Measurements from ENCODE around the gene RSBN1L.

RSBN1L gene

DNA sequence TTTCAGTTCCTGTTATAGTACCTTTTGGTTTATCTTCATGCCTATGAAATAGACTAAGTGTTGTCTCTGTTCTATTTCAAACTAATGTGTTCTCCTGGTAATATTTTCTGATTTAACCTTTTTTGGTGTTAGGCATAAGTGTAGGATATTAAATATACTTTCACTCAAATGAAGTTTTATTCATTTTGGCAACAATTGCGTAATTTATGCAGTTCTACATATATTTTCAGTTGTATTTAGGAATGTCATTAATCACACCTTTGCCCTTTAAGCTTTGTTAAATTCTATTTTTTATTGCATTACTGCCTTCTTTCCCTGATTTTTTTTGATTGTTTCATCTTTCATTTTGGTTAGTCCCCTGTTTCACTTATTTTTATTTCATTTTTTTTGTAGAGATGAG is 47.3 kb downstream of the RSBN1L start:
- Histone ChIP-seq H3K36me3 (ENCODE audit: control insufficient read depth in 2 of 2, insufficient read depth in 2 of 2, low read length in 2 of 2) (no peaks in the 10 kb centered on the region), H3K9me3 (ENCODE audit: control insufficient read depth in 2 of 2, low read length in 2 of 2) (no peaks in the 10 kb centered on the region), H3K4me3 (ENCODE audit: low read length in 2 of 2) (no peak overlapping the region), H3K4me1 (ENCODE audit: control insufficient read depth in 2 of 2, insufficient read depth in 2 of 2, low read length in 2 of 2) (no peaks in the 10 kb centered on the region), H3K27ac (ENCODE audit: low read depth in 2 of 2, low read length in 2 of 2) (no peak overlapping the region), H3K27me3 (ENCODE audit: control insufficient read depth in 2 of 2, insufficient read depth in 2 of 2, low read length in 2 of 2) (no peaks in the 10 kb centered on the region), H3K9ac (ENCODE audit: low read depth in 1 of 2, low read length in 2 of 2) (no peak overlapping the region)

DNA sequence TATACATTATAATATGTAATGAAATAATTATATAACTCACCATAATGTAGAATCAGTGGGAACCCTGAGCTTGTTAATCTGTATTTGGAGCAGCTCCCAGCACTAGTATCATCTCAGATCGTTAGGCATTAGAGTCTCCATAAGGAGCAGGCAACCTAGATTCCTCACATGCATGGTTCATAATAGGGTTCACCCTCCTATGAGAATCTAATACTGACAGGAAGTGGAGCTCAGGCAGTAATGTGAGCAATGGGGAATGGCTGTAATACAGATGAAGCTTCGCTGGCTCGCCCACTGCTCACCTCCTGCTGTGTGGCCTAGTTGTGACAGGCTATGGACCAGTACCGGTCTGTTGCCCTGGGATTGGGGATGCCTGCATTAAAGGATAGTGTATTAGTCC is 49.5 kb downstream of the RSBN1L start:
- peaks cover 0 to 3% of the 10 kb centered on the region in 2 donors for H3K36me3 ChIP-seq (ENCODE audit: control insufficient read depth in 2 of 2, insufficient read depth in 2 of 2, low read length in 2 of 2)

DNA sequence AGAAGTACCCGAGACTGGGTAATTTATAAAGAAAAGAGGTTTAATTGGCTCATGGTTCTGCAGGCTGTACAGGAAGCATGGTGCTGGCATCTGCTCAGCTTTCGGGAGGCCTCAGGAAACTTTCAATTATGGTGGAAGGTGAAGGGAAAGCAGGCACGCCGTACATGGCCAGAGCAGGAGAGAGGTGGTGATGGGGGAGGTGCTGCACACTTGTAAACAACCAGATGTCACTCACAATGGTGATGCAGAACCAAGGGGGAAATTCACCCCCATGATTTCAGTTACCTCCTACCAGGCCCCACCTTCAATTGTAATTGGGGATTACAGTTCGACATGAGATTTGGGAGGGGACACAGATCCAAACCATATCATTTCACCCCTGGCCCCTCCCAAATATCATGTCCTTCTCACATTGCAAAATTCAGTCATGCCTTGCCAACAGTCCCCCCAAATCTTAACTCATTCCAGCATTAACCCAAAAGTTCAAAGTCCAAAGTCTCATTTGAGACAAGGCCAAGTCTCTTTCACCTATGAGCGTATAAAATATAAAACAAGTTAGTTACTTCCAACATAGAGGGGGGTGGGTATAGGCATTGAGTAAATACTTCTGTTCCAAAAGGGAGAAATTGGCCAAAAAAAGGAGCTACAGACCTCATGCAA is 50.0 kb downstream of the RSBN1L start:
- Histone ChIP-seq H3K4me3 (ENCODE audit: low read length in 2 of 2) (no peak overlapping the region), H3K4me1 (ENCODE audit: control insufficient read depth in 2 of 2, insufficient read depth in 2 of 2, low read length in 2 of 2) (no peaks in the 10 kb centered on the region), H3K36me3 (ENCODE audit: control insufficient read depth in 2 of 2, insufficient read depth in 2 of 2, low read length in 2 of 2) (peaks cover 0 to 3% of the 10 kb centered on the region in 2 donors), H3K27me3 (ENCODE audit: control insufficient read depth in 2 of 2, insufficient read depth in 2 of 2, low read length in 2 of 2) (no peaks in the 10 kb centered on the region), H3K27ac (ENCODE audit: low read depth in 2 of 2, low read length in 2 of 2) (no peak overlapping the region), H3K9me3 (ENCODE audit: control insufficient read depth in 2 of 2, low read length in 2 of 2) (no peaks in the 10 kb centered on the region), H3K9ac (ENCODE audit: low read depth in 1 of 2, low read length in 2 of 2) (no peak overlapping the region)

More for the DNA sequence above, 49.5 kb downstream of the RSBN1L start:
- no peak overlapping the region for H3K27ac ChIP-seq (ENCODE audit: low read depth in 2 of 2, low read length in 2 of 2)
- no peak overlapping the region for H3K4me3 ChIP-seq (ENCODE audit: low read length in 2 of 2)
- no peaks in the 10 kb centered on the region for H3K4me1 ChIP-seq (ENCODE audit: control insufficient read depth in 2 of 2, insufficient read depth in 2 of 2, low read length in 2 of 2)
- H3K27me3 ChIP-seq (ENCODE audit: control insufficient read depth in 2 of 2, insufficient read depth in 2 of 2, low read length in 2 of 2): no peaks in the 10 kb centered on the region
- H3K9ac ChIP-seq (ENCODE audit: low read depth in 1 of 2, low read length in 2 of 2): no peak overlapping the region
- no peaks in the 10 kb centered on the region for H3K9me3 ChIP-seq (ENCODE audit: control insufficient read depth in 2 of 2, low read length in 2 of 2)

DNA sequence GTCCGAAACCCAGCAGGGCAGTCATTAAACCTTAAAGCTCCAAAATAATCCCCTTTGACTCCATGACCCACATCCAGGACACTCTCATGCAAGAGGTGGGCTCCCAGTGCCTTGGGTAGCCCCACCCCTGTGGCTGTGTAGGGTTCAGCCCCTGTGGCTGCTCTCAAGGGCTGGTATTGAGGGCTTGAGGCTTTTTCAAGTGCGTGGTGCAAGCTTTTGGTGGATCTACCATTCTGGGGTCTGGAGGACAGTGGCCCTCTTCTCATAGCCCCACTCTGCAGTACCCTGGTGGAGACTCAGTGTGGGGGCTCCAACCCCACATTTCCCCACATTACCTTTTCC is 50.5 kb downstream of the RSBN1L start:
- H3K27me3 ChIP-seq (ENCODE audit: control insufficient read depth in 2 of 2, insufficient read depth in 2 of 2, low read length in 2 of 2): no peaks in the 10 kb centered on the region
- peaks cover 0 to 3% of the 10 kb centered on the region in 2 donors for H3K36me3 ChIP-seq (ENCODE audit: control insufficient read depth in 2 of 2, insufficient read depth in 2 of 2, low read length in 2 of 2)
- no peak overlapping the region for H3K4me3 ChIP-seq (ENCODE audit: low read length in 2 of 2)
- H3K9me3 ChIP-seq (ENCODE audit: control insufficient read depth in 2 of 2, low read length in 2 of 2): no peaks in the 10 kb centered on the region
- no peak overlapping the region for H3K9ac ChIP-seq (ENCODE audit: low read depth in 1 of 2, low read length in 2 of 2)
- H3K27ac ChIP-seq (ENCODE audit: low read depth in 2 of 2, low read length in 2 of 2): no peak overlapping the region
- no peaks in the 10 kb centered on the region for H3K4me1 ChIP-seq (ENCODE audit: control insufficient read depth in 2 of 2, insufficient read depth in 2 of 2, low read length in 2 of 2)

DNA sequence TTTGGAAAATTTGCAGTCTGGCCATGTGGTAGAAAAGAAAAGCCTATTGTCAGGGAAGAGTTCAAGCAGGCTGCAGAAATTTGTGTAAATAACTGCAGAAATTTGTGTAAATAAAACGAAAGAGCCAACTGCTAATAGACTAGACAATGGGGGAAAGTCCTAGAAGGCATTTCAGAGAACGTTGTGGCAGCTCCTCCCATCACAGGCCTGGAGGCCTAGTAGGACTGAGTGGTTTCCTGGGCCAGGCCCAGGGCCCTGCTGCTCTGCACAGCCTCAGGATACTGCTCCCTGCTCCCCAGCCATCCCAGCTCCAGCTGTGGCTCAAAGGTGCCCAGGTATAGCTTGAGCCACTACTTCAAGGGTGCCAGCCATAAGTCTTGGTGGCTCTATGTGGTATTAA is 50.9 kb downstream of the RSBN1L start:
- Histone ChIP-seq H3K27me3 (ENCODE audit: control insufficient read depth in 2 of 2, insufficient read depth in 2 of 2, low read length in 2 of 2) (no peaks in the 10 kb centered on the region), H3K36me3 (ENCODE audit: control insufficient read depth in 2 of 2, insufficient read depth in 2 of 2, low read length in 2 of 2) (peaks cover 0 to 3% of the 10 kb centered on the region in 2 donors), H3K4me3 (ENCODE audit: low read length in 2 of 2) (no peak overlapping the region), H3K27ac (ENCODE audit: low read depth in 2 of 2, low read length in 2 of 2) (no peak overlapping the region), H3K9me3 (ENCODE audit: control insufficient read depth in 2 of 2, low read length in 2 of 2) (no peaks in the 10 kb centered on the region), H3K4me1 (ENCODE audit: control insufficient read depth in 2 of 2, insufficient read depth in 2 of 2, low read length in 2 of 2) (no peaks in the 10 kb centered on the region), H3K9ac (ENCODE audit: low read depth in 1 of 2, low read length in 2 of 2) (no peak overlapping the region)

DNA sequence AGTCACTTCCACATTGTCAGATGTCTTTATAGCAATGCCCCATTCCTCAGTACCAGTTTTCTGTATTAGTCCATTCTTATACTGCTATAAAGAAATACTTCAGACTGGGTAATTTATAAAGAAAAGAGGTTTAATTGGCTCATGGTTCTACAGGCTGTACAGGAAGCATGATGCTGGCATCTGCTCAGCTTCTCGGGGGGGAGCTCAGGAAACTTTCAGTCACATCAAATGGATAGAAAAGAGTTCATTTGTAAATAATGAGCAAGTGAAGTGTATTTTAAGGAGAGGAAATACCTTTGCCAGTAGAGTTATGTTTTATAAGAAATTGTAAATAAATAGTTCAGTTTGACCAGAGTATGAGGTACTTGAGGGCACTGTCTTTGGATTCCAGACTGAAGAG is 51.5 kb downstream of the RSBN1L start:
- Histone ChIP-seq H3K9ac (ENCODE audit: low read depth in 1 of 2, low read length in 2 of 2) (no peak overlapping the region), H3K27ac (ENCODE audit: low read depth in 2 of 2, low read length in 2 of 2) (no peak overlapping the region), H3K4me1 (ENCODE audit: control insufficient read depth in 2 of 2, insufficient read depth in 2 of 2, low read length in 2 of 2) (no peaks in the 10 kb centered on the region)

DNA sequence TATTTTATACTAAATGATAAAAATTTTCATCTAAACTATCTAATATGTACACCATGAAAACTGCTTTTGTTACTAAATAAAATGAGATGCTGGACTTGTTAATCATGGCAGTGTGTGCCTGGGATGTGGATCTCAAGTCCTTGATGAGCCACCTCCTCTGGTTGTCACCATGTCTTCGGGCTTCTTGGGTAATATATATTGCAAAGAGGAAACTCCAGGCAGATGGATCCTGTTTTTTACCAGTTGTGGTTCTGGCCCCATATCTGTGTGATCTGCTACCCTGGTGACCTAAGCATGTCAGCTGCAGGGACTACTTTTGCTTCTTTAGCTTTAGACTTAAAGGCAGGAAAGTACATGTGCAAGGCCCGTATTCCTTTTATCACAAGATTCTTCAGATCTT is 55.8 kb downstream of the RSBN1L start:
- peaks cover 0 to 5% of the 10 kb centered on the region in 2 donors for H3K36me3 ChIP-seq (ENCODE audit: control insufficient read depth in 2 of 2, insufficient read depth in 2 of 2, low read length in 2 of 2)
- no peak overlapping the region for H3K27ac ChIP-seq (ENCODE audit: low read depth in 2 of 2, low read length in 2 of 2)
- no peaks in the 10 kb centered on the region for H3K9me3 ChIP-seq (ENCODE audit: control insufficient read depth in 2 of 2, low read length in 2 of 2)
- H3K4me3 ChIP-seq (ENCODE audit: low read length in 2 of 2): no peak overlapping the region
- no peaks in the 10 kb centered on the region for H3K27me3 ChIP-seq (ENCODE audit: control insufficient read depth in 2 of 2, insufficient read depth in 2 of 2, low read length in 2 of 2)
- H3K4me1 ChIP-seq (ENCODE audit: control insufficient read depth in 2 of 2, insufficient read depth in 2 of 2, low read length in 2 of 2): no peaks in the 10 kb centered on the region
- no peak overlapping the region for H3K9ac ChIP-seq (ENCODE audit: low read depth in 1 of 2, low read length in 2 of 2)

More for the DNA sequence above, 51.5 kb downstream of the RSBN1L start:
- Histone ChIP-seq H3K27me3 (ENCODE audit: control insufficient read depth in 2 of 2, insufficient read depth in 2 of 2, low read length in 2 of 2) (no peaks in the 10 kb centered on the region), H3K4me3 (ENCODE audit: low read length in 2 of 2) (no peak overlapping the region), H3K36me3 (ENCODE audit: control insufficient read depth in 2 of 2, insufficient read depth in 2 of 2, low read length in 2 of 2) (peaks cover 0 to 5% of the 10 kb centered on the region in 2 donors), H3K9me3 (ENCODE audit: control insufficient read depth in 2 of 2, low read length in 2 of 2) (no peaks in the 10 kb centered on the region)

DNA sequence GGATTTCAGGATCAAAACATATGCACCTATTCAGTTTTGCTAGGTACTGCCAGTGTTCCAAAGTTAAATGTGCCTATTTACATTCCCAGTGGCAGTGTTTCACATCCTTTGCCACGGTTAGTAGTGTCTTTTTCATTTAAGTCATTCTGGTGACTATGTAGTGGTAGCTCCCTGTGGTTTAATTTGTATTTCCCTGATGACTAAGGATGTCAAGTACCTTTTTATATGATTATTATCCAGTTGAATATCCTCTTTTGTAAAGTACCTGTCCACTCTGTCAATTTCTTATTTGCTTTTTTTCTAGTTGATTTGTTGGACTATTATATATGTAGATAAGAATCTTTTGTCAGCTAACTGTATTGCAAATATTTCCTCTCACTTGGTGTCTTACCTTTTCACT is 56.9 kb downstream of the RSBN1L start:
- Histone ChIP-seq H3K9ac (ENCODE audit: low read depth in 1 of 2, low read length in 2 of 2) (no peak overlapping the region), H3K4me3 (ENCODE audit: low read length in 2 of 2) (no peak overlapping the region), H3K27ac (ENCODE audit: low read depth in 2 of 2, low read length in 2 of 2) (no peak overlapping the region), H3K27me3 (ENCODE audit: control insufficient read depth in 2 of 2, insufficient read depth in 2 of 2, low read length in 2 of 2) (no peaks in the 10 kb centered on the region), H3K4me1 (ENCODE audit: control insufficient read depth in 2 of 2, insufficient read depth in 2 of 2, low read length in 2 of 2) (no peaks in the 10 kb centered on the region), H3K9me3 (ENCODE audit: control insufficient read depth in 2 of 2, low read length in 2 of 2) (no peaks in the 10 kb centered on the region), H3K36me3 (ENCODE audit: control insufficient read depth in 2 of 2, insufficient read depth in 2 of 2, low read length in 2 of 2) (peaks cover 3 to 5% of the 10 kb centered on the region in 2 donors)

DNA sequence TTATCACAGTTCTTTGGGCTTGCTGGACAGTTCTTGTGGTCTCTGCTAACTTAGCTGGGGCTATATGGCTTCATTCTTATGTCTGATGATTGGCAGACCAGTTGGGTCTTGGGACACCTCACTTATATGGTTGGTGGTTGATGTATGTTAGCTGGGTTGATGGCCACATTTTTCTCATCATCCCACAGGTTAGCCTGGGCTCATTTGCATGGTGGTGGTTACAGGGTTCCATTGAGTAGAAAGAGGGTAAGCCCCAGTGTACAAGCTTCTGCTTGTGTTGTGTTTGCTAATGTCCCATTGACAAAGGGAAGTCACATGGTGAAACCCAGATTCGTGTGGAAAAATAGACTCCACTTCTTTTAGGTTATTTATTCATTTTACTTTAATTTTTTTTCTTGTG is 61.3 kb downstream of the RSBN1L start:
- no peak overlapping the region for H3K27ac ChIP-seq (ENCODE audit: low read depth in 2 of 2, low read length in 2 of 2)
- no peak overlapping the region for H3K4me3 ChIP-seq (ENCODE audit: low read length in 2 of 2)
- H3K36me3 ChIP-seq (ENCODE audit: control insufficient read depth in 2 of 2, insufficient read depth in 2 of 2, low read length in 2 of 2): peaks cover under 1 to 3% of the 10 kb centered on the region in 2 donors
- no peaks in the 10 kb centered on the region for H3K27me3 ChIP-seq (ENCODE audit: control insufficient read depth in 2 of 2, insufficient read depth in 2 of 2, low read length in 2 of 2)
- H3K4me1 ChIP-seq (ENCODE audit: control insufficient read depth in 2 of 2, insufficient read depth in 2 of 2, low read length in 2 of 2): no peaks in the 10 kb centered on the region
- no peak overlapping the region for H3K9ac ChIP-seq (ENCODE audit: low read depth in 1 of 2, low read length in 2 of 2)
- H3K9me3 ChIP-seq (ENCODE audit: control insufficient read depth in 2 of 2, low read length in 2 of 2): no peaks in the 10 kb centered on the region

DNA sequence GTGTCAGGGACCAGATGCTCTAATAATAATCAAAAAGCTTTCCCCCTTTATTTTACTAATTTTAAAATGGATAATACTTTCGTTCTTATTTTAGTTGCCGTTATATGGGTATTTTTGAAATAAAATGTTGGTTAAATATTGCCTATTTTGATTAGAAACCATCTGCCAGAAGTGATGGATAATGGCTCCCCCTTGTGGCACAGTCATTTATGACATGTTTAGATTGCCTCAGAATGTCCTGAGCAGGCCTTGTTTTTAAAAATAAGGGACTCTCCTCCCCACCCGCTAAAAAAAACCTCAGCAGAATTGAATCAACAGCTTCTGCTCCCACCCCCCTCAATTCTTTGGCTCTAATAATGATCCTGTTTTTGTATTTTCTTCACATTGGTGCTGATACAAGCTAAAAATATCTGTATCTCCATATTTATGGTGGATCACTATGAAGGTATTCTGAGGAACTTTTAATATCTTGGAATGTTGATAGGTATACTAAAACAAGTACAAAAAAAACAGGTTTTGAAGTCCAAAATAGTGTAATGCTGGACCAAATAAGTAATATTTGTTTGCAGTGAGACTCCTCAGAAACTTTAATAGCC is 63.1 kb downstream of the RSBN1L start:
- Histone ChIP-seq H3K9me3 (ENCODE audit: control insufficient read depth in 2 of 2, low read length in 2 of 2) (no peaks in the 10 kb centered on the region), H3K27me3 (ENCODE audit: control insufficient read depth in 2 of 2, insufficient read depth in 2 of 2, low read length in 2 of 2) (no peaks in the 10 kb centered on the region), H3K4me3 (ENCODE audit: low read length in 2 of 2) (no peak overlapping the region), H3K9ac (ENCODE audit: low read depth in 1 of 2, low read length in 2 of 2) (no peak overlapping the region), H3K4me1 (ENCODE audit: control insufficient read depth in 2 of 2, insufficient read depth in 2 of 2, low read length in 2 of 2) (no peaks in the 10 kb centered on the region), H3K36me3 (ENCODE audit: control insufficient read depth in 2 of 2, insufficient read depth in 2 of 2, low read length in 2 of 2) (peaks cover 0 to 3% of the 10 kb centered on the region in 2 donors), H3K27ac (ENCODE audit: low read depth in 2 of 2, low read length in 2 of 2) (no peak overlapping the region)

Data from mucosa of rectum (tissue), 2 donors.